ENCODE measurements around the gene HBS1L. TPM values are rescaled to one million over a fixed set of nuclear protein-coding genes. Genes with fewer than 3 reads are reported as not detected.
"Not testable (repeated sequence)": the region's sequence is repeated elsewhere in the genome, so short reads cannot be mapped to it uniquely, and the experiment has no call there.

The HBS1L gene
- total RNA-seq, 1 donor from 2014 or later = 115 TPM

- DNase-seq (ENCODE audit: low read depth) = no peak
Measured at GRCh38 chr6:135075018-135075417, 20.4 kb upstream of the HBS1L start.

GRCh38 chr6:135073756-135074393 lies 19.3 kb upstream of the HBS1L start:
- no peak for DNase-seq (ENCODE audit: low read depth)

GRCh38 chr6:135073217-135073616 lies 18.6 kb upstream of the HBS1L start:
- DNase-seq (ENCODE audit: low read depth) = no peak

- DNase-seq (ENCODE audit: low read depth) = peak; percentile 71
Measured at GRCh38 chr6:135072753-135073152, 18.1 kb upstream of the HBS1L start.

- no peak for DNase-seq (ENCODE audit: low read depth)
Measured at GRCh38 chr6:135071541-135071940, 16.9 kb upstream of the HBS1L start.

GRCh38 chr6:135067911-135068310 lies 13.3 kb upstream of the HBS1L start:
- DNase-seq (ENCODE audit: low read depth) = no peak

- DNase-seq (ENCODE audit: low read depth) = no peak
Measured at GRCh38 chr6:135066806-135067205, 12.2 kb upstream of the HBS1L start.

GRCh38 chr6:135066397-135066796 lies 11.8 kb upstream of the HBS1L start:
- DNase-seq (ENCODE audit: low read depth) = no peak

GRCh38 chr6:135064586-135064985 lies 10.0 kb upstream of the HBS1L start:
- DNase-seq (ENCODE audit: low read depth) = no peak

GRCh38 chr6:135063926-135064325 lies 9.3 kb upstream of the HBS1L start:
- DNase-seq (ENCODE audit: low read depth) = no peak

- DNase-seq (ENCODE audit: low read depth) = no peak
Measured at GRCh38 chr6:135062735-135063134, 8.1 kb upstream of the HBS1L start.

- DNase-seq (ENCODE audit: low read depth) = no peak
Measured at GRCh38 chr6:135060076-135060475, 5.5 kb upstream of the HBS1L start.

- DNase-seq (ENCODE audit: low read depth) = not testable (repeated sequence)
Measured at GRCh38 chr6:135058299-135058698, 3.7 kb upstream of the HBS1L start.

- no peak for DNase-seq (ENCODE audit: low read depth)
Measured at GRCh38 chr6:135056632-135057031, 2.0 kb upstream of the HBS1L start.

GRCh38 chr6:135054226-135054568 lies 425 bp downstream of the HBS1L start:
- DNase-seq (ENCODE audit: low read depth) = peak; percentile 13

- no peak for DNase-seq (ENCODE audit: low read depth)
Measured at GRCh38 chr6:135053406-135053805, 1.2 kb downstream of the HBS1L start.

GRCh38 chr6:135052939-135053338 lies 1.7 kb downstream of the HBS1L start:
- DNase-seq (ENCODE audit: low read depth) = peak; percentile 29

- DNase-seq (ENCODE audit: low read depth) = no peak
Measured at GRCh38 chr6:135048915-135049314, 5.7 kb downstream of the HBS1L start.

- no peak for DNase-seq (ENCODE audit: low read depth)
Measured at GRCh38 chr6:135047336-135047735, 7.3 kb downstream of the HBS1L start.

GRCh38 chr6:135046912-135047311 lies 7.7 kb downstream of the HBS1L start:
- no peak for DNase-seq (ENCODE audit: low read depth)

- no peak for DNase-seq (ENCODE audit: low read depth)
Measured at GRCh38 chr6:135044639-135045038, 10.0 kb downstream of the HBS1L start.

- DNase-seq (ENCODE audit: low read depth) = no peak
Measured at GRCh38 chr6:135043846-135044245, 10.8 kb downstream of the HBS1L start.

GRCh38 chr6:135043364-135043763 lies 11.3 kb downstream of the HBS1L start:
- DNase-seq (ENCODE audit: low read depth) = no peak

GRCh38 chr6:135038335-135038734 lies 16.3 kb downstream of the HBS1L start:
- no peak for DNase-seq (ENCODE audit: low read depth)
